22Rv1 (cell line): ENCODE results near the gene ARL2.

ENCODE experiments used
- ZFX ChIP-seq: fragments of 450-650 bp; IDR thresholded peaks from 2 replicates; pipeline ENCODE4 v1.6.1; 2017; ENCODE audit warnings: antibody characterized with exemption, borderline replicate concordance
- TF ChIP-seq, protein P1 (sequence below): fragments of 450-650 bp; IDR thresholded peaks from 2 replicates; pipeline ENCODE4 v1.5.1; 2017; ENCODE audit warnings: mild to moderate bottlenecking

DNA sequence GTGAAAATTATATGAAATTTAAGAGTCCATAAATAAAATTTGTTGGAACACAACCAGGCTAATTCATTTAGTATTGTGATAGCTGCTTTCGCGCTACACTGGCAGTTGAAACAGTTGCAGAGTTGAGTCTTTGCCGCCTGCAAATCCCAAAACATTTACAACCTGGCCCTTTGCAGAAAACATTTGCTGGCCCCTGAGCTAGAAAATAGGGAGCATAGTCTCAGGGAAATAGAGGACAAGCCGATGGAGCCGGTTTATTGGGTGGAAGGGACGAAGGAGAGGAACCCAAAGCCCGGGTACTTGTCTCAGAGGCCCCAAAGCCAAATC, 26.5 kb downstream of the ARL2 start:
- TF ChIP-seq ZFX: no peak
- TF ChIP-seq, protein P1, sequence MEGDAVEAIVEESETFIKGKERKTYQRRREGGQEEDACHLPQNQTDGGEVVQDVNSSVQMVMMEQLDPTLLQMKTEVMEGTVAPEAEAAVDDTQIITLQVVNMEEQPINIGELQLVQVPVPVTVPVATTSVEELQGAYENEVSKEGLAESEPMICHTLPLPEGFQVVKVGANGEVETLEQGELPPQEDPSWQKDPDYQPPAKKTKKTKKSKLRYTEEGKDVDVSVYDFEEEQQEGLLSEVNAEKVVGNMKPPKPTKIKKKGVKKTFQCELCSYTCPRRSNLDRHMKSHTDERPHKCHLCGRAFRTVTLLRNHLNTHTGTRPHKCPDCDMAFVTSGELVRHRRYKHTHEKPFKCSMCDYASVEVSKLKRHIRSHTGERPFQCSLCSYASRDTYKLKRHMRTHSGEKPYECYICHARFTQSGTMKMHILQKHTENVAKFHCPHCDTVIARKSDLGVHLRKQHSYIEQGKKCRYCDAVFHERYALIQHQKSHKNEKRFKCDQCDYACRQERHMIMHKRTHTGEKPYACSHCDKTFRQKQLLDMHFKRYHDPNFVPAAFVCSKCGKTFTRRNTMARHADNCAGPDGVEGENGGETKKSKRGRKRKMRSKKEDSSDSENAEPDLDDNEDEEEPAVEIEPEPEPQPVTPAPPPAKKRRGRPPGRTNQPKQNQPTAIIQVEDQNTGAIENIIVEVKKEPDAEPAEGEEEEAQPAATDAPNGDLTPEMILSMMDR: no peak
